Mesothelial cell of epicardium (in vitro differentiated cells): ENCODE measurements around the gene UGT1A9. TPM values are rescaled to one million over a fixed set of nuclear protein-coding genes. Genes with fewer than 3 reads are reported as not detected.
"Not testable (repeated sequence)": the region's sequence is repeated elsewhere in the genome, so short reads cannot be mapped to it uniquely, and the experiment has no call there.

Experiments
- DNase-seq, 2 experiments: peaks; one replicate each; pipeline ENCODE4 v3.0.0; 2021; ENCODE audit warnings: low spot score in 2 of 2; ENCODE audit not compliant: unreplicated experiment in 2 of 2
- H3K27ac Mint-ChIP-seq: 2 replicates; pipeline ENCODE4 v1.8.0; 2021; ENCODE audit warnings: mixed read lengths
- H3K27me3 Mint-ChIP-seq: 2 replicates; pipeline ENCODE4 v1.8.0; 2021; ENCODE audit warnings: low read depth, mixed read lengths
- H3K36me3 Mint-ChIP-seq: 2 replicates; pipeline ENCODE4 v1.8.0; 2021; ENCODE audit warnings: mixed read lengths
- H3K4me1 Mint-ChIP-seq: 2 replicates; pipeline ENCODE4 v1.8.0; 2021; ENCODE audit warnings: mixed read lengths
- H3K4me3 Mint-ChIP-seq: 2 replicates; pipeline ENCODE4 v1.8.0; 2021; ENCODE audit warnings: mild to moderate bottlenecking, moderate library complexity, mixed read lengths
- H3K9me3 Mint-ChIP-seq: 2 replicates; pipeline ENCODE4 v1.8.0; 2021; ENCODE audit warnings: mixed read lengths
- total RNA-seq: library from RNA; stranded (reverse); gene quantifications from 3 replicates; pipeline ENCODE4 v1.2.1, GENCODE V29; 2021
- TF ChIP-seq, protein P1 (sequence below): fragments of 200-600 bp; sonication (generic); IDR thresholded peaks from one replicate; pipeline ENCODE4 v1.5.0; 2021; ENCODE audit warnings: antibody characterized with exemption; ENCODE audit not compliant: unreplicated experiment

UGT1A9 gene
- total RNA-seq, 1 donor from 2014 or later = not detected

DNA sequence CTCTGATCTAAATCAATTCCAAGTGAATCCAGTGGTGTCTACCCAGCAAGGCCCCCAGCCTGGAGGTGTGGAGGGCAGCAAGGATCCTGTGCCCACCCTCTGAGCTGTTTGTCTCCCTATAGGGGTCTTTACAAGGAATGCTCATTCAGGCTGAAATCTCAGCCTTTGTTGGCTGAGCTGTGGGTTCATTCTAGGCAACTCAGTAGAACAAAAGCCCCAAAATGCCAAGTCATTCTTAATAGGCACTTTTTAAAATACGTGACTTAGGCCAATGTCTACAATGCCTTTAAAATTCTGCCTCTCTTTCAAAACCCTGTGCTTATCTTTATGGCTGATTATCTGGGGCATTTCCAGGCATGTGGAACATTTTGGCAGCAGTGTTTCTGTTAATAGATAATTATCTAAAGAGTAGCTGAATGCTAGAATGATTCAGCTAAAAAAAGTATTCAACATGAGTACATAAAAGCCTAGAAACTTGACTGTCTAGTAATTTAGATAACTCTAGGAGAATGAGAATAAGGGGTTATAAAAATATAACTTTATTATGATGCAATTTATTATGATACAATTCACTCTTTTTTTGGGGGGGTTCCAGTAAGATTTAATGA, 28.4 kb downstream of the UGT1A9 start:
- no peak for DNase-seq
- TF ChIP-seq, protein P1, sequence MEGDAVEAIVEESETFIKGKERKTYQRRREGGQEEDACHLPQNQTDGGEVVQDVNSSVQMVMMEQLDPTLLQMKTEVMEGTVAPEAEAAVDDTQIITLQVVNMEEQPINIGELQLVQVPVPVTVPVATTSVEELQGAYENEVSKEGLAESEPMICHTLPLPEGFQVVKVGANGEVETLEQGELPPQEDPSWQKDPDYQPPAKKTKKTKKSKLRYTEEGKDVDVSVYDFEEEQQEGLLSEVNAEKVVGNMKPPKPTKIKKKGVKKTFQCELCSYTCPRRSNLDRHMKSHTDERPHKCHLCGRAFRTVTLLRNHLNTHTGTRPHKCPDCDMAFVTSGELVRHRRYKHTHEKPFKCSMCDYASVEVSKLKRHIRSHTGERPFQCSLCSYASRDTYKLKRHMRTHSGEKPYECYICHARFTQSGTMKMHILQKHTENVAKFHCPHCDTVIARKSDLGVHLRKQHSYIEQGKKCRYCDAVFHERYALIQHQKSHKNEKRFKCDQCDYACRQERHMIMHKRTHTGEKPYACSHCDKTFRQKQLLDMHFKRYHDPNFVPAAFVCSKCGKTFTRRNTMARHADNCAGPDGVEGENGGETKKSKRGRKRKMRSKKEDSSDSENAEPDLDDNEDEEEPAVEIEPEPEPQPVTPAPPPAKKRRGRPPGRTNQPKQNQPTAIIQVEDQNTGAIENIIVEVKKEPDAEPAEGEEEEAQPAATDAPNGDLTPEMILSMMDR = no peak
- peaks cover 9% of the 10 kb centered on the region for H3K4me1 Mint-ChIP-seq
- H3K27ac Mint-ChIP-seq = peak overlapping the region; percentile 67
- no peaks in the 10 kb centered on the region for H3K36me3 Mint-ChIP-seq
- no peaks in the 10 kb centered on the region for H3K27me3 Mint-ChIP-seq
- peaks cover 28% of the 10 kb centered on the region for H3K9me3 Mint-ChIP-seq
- H3K4me3 Mint-ChIP-seq = no peak overlapping the region

DNA sequence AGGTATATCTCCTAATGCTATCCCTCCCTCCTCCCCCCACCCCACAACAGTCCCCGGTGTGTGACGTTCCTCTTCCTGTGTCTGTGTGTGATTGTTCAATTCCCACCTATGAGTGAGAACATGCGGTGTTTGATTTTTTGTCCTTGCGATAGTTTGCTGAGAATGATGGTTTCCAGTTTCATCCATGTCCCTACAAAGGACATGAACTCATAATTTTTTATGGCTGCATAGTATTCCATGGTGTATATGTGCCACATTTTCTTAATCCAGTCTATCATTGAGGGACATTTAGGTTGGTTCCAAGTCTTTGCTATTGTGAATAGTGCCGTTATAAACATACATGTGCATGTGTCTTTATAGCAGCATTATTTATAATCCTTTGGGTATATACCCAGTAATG, 29.1 kb downstream of the UGT1A9 start:
- not testable (repeated sequence) for H3K4me3 Mint-ChIP-seq, H3K36me3 Mint-ChIP-seq, DNase-seq, H3K27ac Mint-ChIP-seq, H3K27me3 Mint-ChIP-seq
- H3K9me3 Mint-ChIP-seq = peaks cover 28% of the 10 kb centered on the region
- H3K4me1 Mint-ChIP-seq = peaks cover 12% of the 10 kb centered on the region

DNA sequence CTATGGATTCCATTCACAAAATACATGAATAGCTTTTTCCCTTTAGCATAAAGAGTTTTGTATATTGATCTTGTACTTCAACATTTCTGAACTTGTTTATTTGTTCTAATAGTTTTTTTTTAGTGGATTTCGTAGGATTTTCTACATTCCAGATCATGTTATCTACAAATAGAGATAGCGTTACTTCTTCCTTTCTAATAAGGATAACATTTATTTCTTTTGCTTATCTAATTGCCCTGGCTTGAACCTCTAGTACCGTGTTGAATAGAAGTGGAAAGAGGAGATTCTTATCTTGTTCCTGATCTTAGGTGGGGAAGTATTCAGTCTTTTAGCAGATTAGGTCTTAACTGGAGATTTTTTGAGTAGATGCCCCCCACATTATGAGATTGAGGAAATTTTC, 30.5 kb downstream of the UGT1A9 start:
- peaks cover 12% of the 10 kb centered on the region for H3K4me1 Mint-ChIP-seq

DNA sequence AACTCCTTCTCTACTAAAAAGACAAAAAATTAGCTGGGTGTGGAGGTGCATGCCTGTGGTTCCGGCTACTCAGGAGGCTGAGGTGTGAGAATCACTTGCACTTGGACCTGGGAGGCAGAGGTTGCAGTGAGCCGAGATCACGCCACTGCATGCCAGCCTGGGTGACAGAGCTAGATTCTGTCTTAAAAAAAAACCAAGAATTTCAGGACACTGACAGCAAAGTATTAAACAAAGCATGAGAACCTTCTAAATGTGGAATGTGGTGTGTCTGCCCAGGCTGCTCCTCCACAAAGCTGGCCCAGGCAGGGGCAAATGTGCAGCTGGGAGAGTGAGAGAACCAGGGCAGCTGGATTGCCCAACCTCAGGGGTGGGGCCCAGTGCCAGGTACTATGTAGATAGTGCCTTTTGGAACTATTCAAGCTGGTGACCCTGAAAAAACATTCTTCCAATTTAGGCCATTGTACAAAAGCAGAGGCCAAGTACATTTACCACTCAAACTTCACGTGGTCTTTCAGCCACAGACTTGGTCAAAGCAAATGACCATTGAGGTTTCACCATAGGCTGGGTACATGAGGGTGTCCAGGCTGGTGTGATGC, 34.3 kb downstream of the UGT1A9 start:
- no peaks in the 10 kb centered on the region for H3K36me3 Mint-ChIP-seq

More for the DNA sequence above, 30.5 kb downstream of the UGT1A9 start:
- peaks cover 28% of the 10 kb centered on the region for H3K9me3 Mint-ChIP-seq
- DNase-seq = no peak
- TF ChIP-seq, protein P1 = no peak
- no peaks in the 10 kb centered on the region for H3K36me3 Mint-ChIP-seq
- H3K4me3 Mint-ChIP-seq = no peak overlapping the region
- peaks cover 2% of the 10 kb centered on the region for H3K27me3 Mint-ChIP-seq
- no peak overlapping the region for H3K27ac Mint-ChIP-seq

DNA sequence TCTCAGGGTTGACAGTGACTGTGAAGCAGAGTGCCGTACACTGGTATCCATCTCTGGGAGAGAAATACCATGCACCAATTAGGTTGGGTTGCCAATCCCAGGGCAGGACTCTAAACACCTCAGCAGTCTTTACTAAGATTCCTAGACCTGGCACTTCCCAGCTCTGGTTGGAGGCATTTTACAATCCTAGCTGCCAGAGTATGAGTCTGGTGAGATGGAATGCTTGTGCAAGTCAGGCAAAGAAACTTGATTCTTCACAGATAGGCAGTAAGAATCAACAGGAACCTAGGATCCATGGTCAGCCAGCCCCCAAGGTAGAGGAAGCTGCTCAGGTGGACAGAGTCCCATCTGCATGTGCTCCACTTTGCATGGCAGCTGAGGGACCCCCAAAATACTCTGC, 35.0 kb downstream of the UGT1A9 start:
- no peak for DNase-seq
- H3K4me3 Mint-ChIP-seq = no peak overlapping the region
- no peak overlapping the region for H3K27ac Mint-ChIP-seq
- TF ChIP-seq, protein P1 = no peak
- peaks cover 24% of the 10 kb centered on the region for H3K9me3 Mint-ChIP-seq
- H3K36me3 Mint-ChIP-seq = no peaks in the 10 kb centered on the region
- H3K4me1 Mint-ChIP-seq = peaks cover 4% of the 10 kb centered on the region
- H3K27me3 Mint-ChIP-seq = peaks cover 13% of the 10 kb centered on the region

More for the DNA sequence above, 34.3 kb downstream of the UGT1A9 start:
- H3K4me3 Mint-ChIP-seq = no peak overlapping the region
- peaks cover 28% of the 10 kb centered on the region for H3K9me3 Mint-ChIP-seq
- H3K4me1 Mint-ChIP-seq = peaks cover 4% of the 10 kb centered on the region
- TF ChIP-seq, protein P1 = no peak
- H3K27ac Mint-ChIP-seq = no peak overlapping the region
- DNase-seq = no peak
- peaks cover 9% of the 10 kb centered on the region for H3K27me3 Mint-ChIP-seq

DNA sequence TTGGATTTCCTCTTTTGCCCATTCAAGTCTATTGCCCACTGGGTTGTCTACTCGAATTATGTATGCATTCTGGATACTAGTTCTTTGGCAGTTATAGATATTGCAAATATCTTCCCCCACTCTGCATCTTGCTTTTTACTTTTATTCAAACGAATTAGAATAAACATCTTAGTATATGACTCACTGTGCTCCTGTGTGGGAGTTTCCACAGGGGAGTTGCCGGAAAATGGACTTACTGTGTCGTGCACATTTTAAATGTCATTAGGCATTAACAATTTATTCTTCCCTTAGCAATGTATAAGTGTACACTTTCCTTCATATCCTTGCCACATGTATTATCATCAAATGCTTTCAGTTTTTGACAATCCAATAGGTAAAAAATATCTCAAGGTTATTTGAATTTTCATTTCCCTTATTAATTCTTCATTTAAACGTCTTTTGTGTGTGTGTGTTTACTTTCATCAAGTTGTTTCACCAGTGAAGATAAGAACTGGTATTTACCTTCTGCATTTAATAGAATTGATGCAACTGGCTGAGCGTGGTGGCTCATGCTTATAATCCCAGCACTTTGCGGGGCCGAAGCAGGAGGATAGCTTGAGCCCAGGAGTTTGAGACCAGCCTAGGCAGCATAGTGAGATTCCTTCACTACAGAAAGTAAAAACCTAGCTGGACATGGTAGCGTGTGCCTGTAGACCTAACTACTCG, 36.4 kb downstream of the UGT1A9 start:
- DNase-seq = no peak
- Mint-ChIP-seq H3K4me1 (peaks cover 4% of the 10 kb centered on the region), H3K27me3 (peaks cover 19% of the 10 kb centered on the region), H3K9me3 (peaks cover 10% of the 10 kb centered on the region), H3K36me3 (no peaks in the 10 kb centered on the region), H3K27ac (no peak overlapping the region), H3K4me3 (no peak overlapping the region)
- TF ChIP-seq, protein P1 = no peak
